Measurements from ENCODE around the gene TMCO6.

DNA sequence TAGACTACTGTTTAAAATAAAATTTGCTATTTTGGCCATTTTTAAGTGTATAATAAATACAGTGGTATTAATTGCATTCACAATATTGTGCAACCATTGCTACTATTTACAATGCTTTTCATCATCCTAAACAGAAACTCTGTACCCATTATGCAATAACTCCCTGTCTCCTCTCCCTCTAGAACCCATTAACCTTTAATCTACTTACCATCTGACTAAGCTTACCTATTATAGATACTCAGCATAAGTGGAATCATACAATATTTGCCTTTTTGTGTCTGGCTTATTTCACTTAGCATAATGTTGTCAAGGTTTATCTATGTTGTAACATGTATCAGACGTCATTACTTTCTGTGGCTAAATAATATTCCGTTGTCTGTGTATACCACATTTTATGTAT, 32.2 kb upstream of the TMCO6 start:
- TF ChIP-seq, protein P1, sequence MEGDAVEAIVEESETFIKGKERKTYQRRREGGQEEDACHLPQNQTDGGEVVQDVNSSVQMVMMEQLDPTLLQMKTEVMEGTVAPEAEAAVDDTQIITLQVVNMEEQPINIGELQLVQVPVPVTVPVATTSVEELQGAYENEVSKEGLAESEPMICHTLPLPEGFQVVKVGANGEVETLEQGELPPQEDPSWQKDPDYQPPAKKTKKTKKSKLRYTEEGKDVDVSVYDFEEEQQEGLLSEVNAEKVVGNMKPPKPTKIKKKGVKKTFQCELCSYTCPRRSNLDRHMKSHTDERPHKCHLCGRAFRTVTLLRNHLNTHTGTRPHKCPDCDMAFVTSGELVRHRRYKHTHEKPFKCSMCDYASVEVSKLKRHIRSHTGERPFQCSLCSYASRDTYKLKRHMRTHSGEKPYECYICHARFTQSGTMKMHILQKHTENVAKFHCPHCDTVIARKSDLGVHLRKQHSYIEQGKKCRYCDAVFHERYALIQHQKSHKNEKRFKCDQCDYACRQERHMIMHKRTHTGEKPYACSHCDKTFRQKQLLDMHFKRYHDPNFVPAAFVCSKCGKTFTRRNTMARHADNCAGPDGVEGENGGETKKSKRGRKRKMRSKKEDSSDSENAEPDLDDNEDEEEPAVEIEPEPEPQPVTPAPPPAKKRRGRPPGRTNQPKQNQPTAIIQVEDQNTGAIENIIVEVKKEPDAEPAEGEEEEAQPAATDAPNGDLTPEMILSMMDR (IDR thresholded peaks at IDR 0.05; ENCODE audit: low read depth, low read length, missing input control): no peak
- TF ChIP-seq SP1 (IDR thresholded peaks at IDR 0.05) (peak; percentile 91), YY1 (IDR thresholded peaks at IDR 0.05) (peak; percentile 77), TAF1 (conservative IDR thresholded peaks at IDR 0.05) (no peak)
- TF ChIP-seq, protein P2, sequence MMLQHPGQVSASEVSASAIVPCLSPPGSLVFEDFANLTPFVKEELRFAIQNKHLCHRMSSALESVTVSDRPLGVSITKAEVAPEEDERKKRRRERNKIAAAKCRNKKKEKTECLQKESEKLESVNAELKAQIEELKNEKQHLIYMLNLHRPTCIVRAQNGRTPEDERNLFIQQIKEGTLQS (IDR thresholded peaks at IDR 0.05): peak; percentile 95
- TF ChIP-seq, protein P3, sequence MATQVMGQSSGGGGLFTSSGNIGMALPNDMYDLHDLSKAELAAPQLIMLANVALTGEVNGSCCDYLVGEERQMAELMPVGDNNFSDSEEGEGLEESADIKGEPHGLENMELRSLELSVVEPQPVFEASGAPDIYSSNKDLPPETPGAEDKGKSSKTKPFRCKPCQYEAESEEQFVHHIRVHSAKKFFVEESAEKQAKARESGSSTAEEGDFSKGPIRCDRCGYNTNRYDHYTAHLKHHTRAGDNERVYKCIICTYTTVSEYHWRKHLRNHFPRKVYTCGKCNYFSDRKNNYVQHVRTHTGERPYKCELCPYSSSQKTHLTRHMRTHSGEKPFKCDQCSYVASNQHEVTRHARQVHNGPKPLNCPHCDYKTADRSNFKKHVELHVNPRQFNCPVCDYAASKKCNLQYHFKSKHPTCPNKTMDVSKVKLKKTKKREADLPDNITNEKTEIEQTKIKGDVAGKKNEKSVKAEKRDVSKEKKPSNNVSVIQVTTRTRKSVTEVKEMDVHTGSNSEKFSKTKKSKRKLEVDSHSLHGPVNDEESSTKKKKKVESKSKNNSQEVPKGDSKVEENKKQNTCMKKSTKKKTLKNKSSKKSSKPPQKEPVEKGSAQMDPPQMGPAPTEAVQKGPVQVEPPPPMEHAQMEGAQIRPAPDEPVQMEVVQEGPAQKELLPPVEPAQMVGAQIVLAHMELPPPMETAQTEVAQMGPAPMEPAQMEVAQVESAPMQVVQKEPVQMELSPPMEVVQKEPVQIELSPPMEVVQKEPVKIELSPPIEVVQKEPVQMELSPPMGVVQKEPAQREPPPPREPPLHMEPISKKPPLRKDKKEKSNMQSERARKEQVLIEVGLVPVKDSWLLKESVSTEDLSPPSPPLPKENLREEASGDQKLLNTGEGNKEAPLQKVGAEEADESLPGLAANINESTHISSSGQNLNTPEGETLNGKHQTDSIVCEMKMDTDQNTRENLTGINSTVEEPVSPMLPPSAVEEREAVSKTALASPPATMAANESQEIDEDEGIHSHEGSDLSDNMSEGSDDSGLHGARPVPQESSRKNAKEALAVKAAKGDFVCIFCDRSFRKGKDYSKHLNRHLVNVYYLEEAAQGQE (IDR thresholded peaks at IDR 0.05): peak; percentile 67
- TF ChIP-seq, protein P4, sequence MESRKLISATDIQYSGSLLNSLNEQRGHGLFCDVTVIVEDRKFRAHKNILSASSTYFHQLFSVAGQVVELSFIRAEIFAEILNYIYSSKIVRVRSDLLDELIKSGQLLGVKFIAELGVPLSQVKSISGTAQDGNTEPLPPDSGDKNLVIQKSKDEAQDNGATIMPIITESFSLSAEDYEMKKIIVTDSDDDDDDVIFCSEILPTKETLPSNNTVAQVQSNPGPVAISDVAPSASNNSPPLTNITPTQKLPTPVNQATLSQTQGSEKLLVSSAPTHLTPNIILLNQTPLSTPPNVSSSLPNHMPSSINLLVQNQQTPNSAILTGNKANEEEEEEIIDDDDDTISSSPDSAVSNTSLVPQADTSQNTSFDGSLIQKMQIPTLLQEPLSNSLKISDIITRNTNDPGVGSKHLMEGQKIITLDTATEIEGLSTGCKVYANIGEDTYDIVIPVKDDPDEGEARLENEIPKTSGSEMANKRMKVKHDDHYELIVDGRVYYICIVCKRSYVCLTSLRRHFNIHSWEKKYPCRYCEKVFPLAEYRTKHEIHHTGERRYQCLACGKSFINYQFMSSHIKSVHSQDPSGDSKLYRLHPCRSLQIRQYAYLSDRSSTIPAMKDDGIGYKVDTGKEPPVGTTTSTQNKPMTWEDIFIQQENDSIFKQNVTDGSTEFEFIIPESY (IDR thresholded peaks at IDR 0.05): peak; percentile 86
- TF ChIP-seq, protein P5, sequence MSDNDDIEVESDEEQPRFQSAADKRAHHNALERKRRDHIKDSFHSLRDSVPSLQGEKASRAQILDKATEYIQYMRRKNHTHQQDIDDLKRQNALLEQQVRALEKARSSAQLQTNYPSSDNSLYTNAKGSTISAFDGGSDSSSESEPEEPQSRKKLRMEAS (IDR thresholded peaks at IDR 0.05): peak; percentile 72

Data from liver (tissue), 3 donors.